Mucosa of descending colon (tissue), 3 donors: Measurements from ENCODE around the gene GBE1. TPM values are rescaled to one million over a fixed set of nuclear protein-coding genes. Genes with fewer than 3 reads are reported as not detected.
A peak's percentile ranks its signal among the peaks of the same experiment; 100 is the strongest.

Experiments
- ATAC-seq: fragments of 200-7000 bp; cut with Tn5 transposase; one replicate; pipeline ENCODE4 v1.9.1; 2020; ENCODE audit warnings: mild to moderate bottlenecking, moderate library complexity
- DNase-seq, 3 donors: peaks; one replicate each; pipeline ENCODE4 v3.0.0-alpha.2; 2020
- H3K36me3 ChIP-seq: fragments of 200-600 bp; one replicate; pipeline ENCODE4 v1.8.0; 2021; ENCODE audit warnings: low read depth, mild to moderate bottlenecking
- H3K4me1 ChIP-seq: fragments of 200-600 bp; one replicate; pipeline ENCODE4 v1.8.0; 2021; ENCODE audit warnings: low read depth, mild to moderate bottlenecking
- H3K4me3 ChIP-seq: fragments of 200-600 bp; one replicate; pipeline ENCODE4 v1.8.0; 2021; ENCODE audit warnings: mild to moderate bottlenecking
- H3K9me3 ChIP-seq: fragments of 200-600 bp; one replicate; pipeline ENCODE4 v1.8.0; 2021; ENCODE audit warnings: mild to moderate bottlenecking
- CTCF ChIP-seq: fragments of 200-600 bp; IDR thresholded peaks from one replicate; pipeline ENCODE4 v1.8.0; 2022; ENCODE audit warnings: antibody characterized with exemption, mild to moderate bottlenecking
- intact Hi-C, 2 donors: fragments of 100-400 bp; cut with DNase I in 1 of 2; cut with micrococcal nuclease in 1 of 2; formaldehyde crosslinking; loops; one replicate each; pipeline versions ENCODE4 v1.11.0 to v1.11.1; 2022; cut with DNase I, micrococcal nuclease
- total RNA-seq, 3 donors: library from RNA; stranded (reverse); fragmentation: NEBNext Ultra II Directional in 2 of 3; extraction: Animal tissue kit (Norgen Biotek cat#: 25700) in 2 of 3; gene quantifications; one replicate each; pipeline versions ENCODE4 v1.2.1 to v1.2.4, GENCODE V29; 2021 to 2023
- donor health status: DM: no; HTN: no; CAD: no; lungs with moderate emphysema.
- donor health status: DM: no; HTN: no; CAD: no.
- donor health status: DM: no; HTN: yes; CAD: no.

Gene GBE1
- total RNA-seq, 3 donors from 2014 or later = 17.7 to 20.3 (median 18.8) TPM

DNA sequence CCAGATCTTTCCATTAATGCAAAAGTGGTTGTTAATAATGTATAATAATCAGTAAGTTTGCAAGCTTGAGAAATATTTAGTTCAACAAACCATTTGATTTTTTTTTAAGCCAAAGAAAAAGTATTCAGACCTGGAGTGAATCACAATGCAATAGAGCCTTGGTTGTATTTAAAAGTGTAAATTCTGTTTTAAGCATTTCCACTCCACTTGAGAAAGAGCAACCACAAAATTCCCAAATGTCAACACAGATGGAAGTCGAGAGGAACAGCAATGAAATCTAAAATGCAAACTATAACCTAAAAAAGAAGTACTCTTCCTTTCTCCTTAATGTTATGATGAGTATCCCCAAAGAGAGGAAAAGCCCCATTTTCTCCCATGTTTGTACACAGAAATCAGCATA, 20.2 kb downstream of the GBE1 start:
- Histone ChIP-seq H3K9me3 (no peaks in the 10 kb centered on the region), H3K4me3 (no peak overlapping the region), H3K36me3 (no peaks in the 10 kb centered on the region), H3K4me1 (no peaks in the 10 kb centered on the region)
- TF ChIP-seq CTCF = no peak
- DNase-seq (no peak), ATAC-seq (no peak)
- intact Hi-C loops = no loop called here

GRCh38 chr3:81740731-81741130, 20.7 kb downstream of the GBE1 start:
- H3K4me3 ChIP-seq = no peak overlapping the region
- no peaks in the 10 kb centered on the region for H3K9me3 ChIP-seq
- no peaks in the 10 kb centered on the region for H3K4me1 ChIP-seq
- no peak for ATAC-seq
- H3K36me3 ChIP-seq = no peaks in the 10 kb centered on the region
- DNase-seq = no peak
- intact Hi-C loops = no loop called here
- TF ChIP-seq CTCF = no peak

DNA sequence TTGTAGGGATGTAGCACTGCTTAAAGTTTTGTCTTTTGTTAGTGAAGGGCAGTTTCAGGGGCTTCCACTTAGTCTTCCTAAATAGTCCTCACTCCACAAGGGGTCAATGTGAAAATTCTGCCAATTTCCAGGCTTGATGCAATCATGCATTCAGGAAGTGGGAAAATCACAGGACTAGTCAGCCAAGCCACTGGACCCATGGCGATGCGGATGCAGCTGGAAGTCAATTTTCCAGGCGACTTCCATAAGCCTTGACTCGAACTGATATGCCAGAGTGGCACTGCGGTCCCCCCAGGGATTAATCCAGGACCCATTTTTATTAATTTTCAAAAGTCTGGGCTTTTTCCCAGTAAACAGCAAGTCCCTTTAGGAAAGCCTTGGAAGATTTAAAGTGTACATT, 26.1 kb downstream of the GBE1 start:
- intact Hi-C loops = no loop called here
- H3K4me3 ChIP-seq = no peak overlapping the region
- no peaks in the 10 kb centered on the region for H3K9me3 ChIP-seq
- DNase-seq (no peak), ATAC-seq (no peak)
- TF ChIP-seq CTCF = no peak
- no peaks in the 10 kb centered on the region for H3K4me1 ChIP-seq
- no peaks in the 10 kb centered on the region for H3K36me3 ChIP-seq

DNA sequence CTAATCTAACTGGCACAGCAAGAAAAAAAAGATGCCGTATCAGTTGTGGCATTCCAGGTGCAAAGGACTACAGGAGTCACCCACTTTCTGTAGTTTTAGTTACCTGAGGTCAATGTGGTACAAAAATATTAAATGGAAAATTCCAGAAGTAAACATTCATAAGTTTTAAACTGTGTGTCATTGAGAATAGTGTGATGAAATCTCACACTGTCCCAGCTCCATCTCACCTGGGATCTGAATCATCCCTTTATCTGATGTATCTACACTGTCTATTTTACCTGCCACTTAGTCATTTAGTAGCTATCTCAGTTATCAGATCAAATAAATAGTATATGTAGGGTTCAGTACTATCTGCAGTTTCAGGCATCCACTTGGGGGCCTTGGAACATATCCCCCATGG, 26.7 kb downstream of the GBE1 start:
- no peaks in the 10 kb centered on the region for H3K9me3 ChIP-seq
- intact Hi-C loops = no loop called here
- TF ChIP-seq CTCF = no peak
- DNase-seq (no peak), ATAC-seq (peak; percentile 30)
- H3K36me3 ChIP-seq = no peaks in the 10 kb centered on the region
- no peak overlapping the region for H3K4me3 ChIP-seq
- H3K4me1 ChIP-seq = no peaks in the 10 kb centered on the region

- ATAC-seq (no peak), DNase-seq (no peak)
- intact Hi-C loops = no loop called here
- TF ChIP-seq CTCF = no peak
- no peaks in the 10 kb centered on the region for H3K9me3 ChIP-seq
- H3K4me1 ChIP-seq = no peaks in the 10 kb centered on the region
- no peaks in the 10 kb centered on the region for H3K36me3 ChIP-seq
- no peak overlapping the region for H3K4me3 ChIP-seq
Measured at GRCh38 chr3:81732642-81733041, 28.8 kb downstream of the GBE1 start.

GRCh38 chr3:81728766-81729544, 32.5 kb downstream of the GBE1 start:
- intact Hi-C loops = no loop called here
- no peak overlapping the region for H3K4me3 ChIP-seq
- ATAC-seq (no peak), DNase-seq (no peak)
- TF ChIP-seq CTCF = no peak
- no peaks in the 10 kb centered on the region for H3K36me3 ChIP-seq
- H3K9me3 ChIP-seq = no peaks in the 10 kb centered on the region
- H3K4me1 ChIP-seq = no peaks in the 10 kb centered on the region
